Neural crest cell (in vitro differentiated cells): ENCODE data around the gene TATDN3. TPM values are rescaled to one million over a fixed set of nuclear protein-coding genes. Genes with fewer than 3 reads are reported as not detected.

Experiments used
- DNase-seq: peaks from one replicate; pipeline ENCODE4 v3.0.0; 2021; ENCODE audit warnings: low read depth, mixed read lengths, low spot score
- H3K27ac Mint-ChIP-seq: one replicate; pipeline ENCODE4 v1.8.0; 2021; ENCODE audit warnings: mild to moderate bottlenecking, mixed read lengths; ENCODE audit not compliant: unreplicated experiment
- H3K27me3 Mint-ChIP-seq: 2 replicates; pipeline ENCODE4 v1.8.0; 2021; ENCODE audit warnings: low read depth, mild to moderate bottlenecking, mixed read lengths
- H3K36me3 Mint-ChIP-seq: 2 replicates; pipeline ENCODE4 v1.8.0; 2021; ENCODE audit warnings: low read depth, mild to moderate bottlenecking, mixed read lengths
- H3K4me1 Mint-ChIP-seq: 2 replicates; pipeline ENCODE4 v1.8.0; 2021; ENCODE audit warnings: mixed read lengths
- H3K4me3 Mint-ChIP-seq: one replicate; pipeline ENCODE4 v1.8.0; 2021; ENCODE audit warnings: mild to moderate bottlenecking, mixed read lengths
- H3K9me3 Mint-ChIP-seq: 2 replicates; pipeline ENCODE4 v1.8.0; 2021; ENCODE audit warnings: mixed read lengths
- total RNA-seq: library from RNA; stranded (reverse); gene quantifications from 2 replicates; pipeline ENCODE4 v1.2.1, GENCODE V29; 2021
- TF ChIP-seq, protein P1 (sequence below): fragments of 200-600 bp; sonication (generic); conservative IDR thresholded peaks from 2 replicates; pipeline ENCODE4 v1.5.0; 2021; ENCODE audit warnings: antibody characterized with exemption, mild to moderate bottlenecking

TATDN3 gene
- total RNA-seq, 1 donor from 2014 or later: 14.2 TPM

DNA sequence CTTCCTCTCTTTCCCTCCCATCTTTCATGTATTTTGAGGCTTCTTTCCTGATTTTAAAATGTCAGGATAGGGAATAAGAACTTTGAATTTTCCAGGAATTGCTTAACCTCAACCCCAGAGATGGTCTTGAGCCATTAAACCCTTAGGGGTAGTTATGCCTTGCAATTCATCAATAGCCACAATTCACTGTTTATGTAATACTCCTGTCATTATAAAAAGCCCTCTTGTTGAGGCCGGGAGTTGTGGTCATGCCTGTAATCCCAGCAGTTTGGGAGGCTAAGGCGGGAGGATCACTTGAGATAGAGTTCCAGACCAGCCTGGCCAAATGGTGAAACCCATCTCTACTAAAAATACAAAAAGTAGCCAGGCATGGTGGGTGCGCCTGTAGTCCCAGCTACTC lies 31.3 kb downstream of the TATDN3 start:
- no peak overlapping the region for H3K4me3 Mint-ChIP-seq
- peaks cover 3% of the 10 kb centered on the region for H3K4me1 Mint-ChIP-seq
- H3K36me3 Mint-ChIP-seq: peaks cover 12% of the 10 kb centered on the region
- no peak overlapping the region for H3K27ac Mint-ChIP-seq
- no peaks in the 10 kb centered on the region for H3K27me3 Mint-ChIP-seq
- peaks cover 11% of the 10 kb centered on the region for H3K9me3 Mint-ChIP-seq
- TF ChIP-seq, protein P1, sequence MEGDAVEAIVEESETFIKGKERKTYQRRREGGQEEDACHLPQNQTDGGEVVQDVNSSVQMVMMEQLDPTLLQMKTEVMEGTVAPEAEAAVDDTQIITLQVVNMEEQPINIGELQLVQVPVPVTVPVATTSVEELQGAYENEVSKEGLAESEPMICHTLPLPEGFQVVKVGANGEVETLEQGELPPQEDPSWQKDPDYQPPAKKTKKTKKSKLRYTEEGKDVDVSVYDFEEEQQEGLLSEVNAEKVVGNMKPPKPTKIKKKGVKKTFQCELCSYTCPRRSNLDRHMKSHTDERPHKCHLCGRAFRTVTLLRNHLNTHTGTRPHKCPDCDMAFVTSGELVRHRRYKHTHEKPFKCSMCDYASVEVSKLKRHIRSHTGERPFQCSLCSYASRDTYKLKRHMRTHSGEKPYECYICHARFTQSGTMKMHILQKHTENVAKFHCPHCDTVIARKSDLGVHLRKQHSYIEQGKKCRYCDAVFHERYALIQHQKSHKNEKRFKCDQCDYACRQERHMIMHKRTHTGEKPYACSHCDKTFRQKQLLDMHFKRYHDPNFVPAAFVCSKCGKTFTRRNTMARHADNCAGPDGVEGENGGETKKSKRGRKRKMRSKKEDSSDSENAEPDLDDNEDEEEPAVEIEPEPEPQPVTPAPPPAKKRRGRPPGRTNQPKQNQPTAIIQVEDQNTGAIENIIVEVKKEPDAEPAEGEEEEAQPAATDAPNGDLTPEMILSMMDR: no peak
- no peak for DNase-seq

DNA sequence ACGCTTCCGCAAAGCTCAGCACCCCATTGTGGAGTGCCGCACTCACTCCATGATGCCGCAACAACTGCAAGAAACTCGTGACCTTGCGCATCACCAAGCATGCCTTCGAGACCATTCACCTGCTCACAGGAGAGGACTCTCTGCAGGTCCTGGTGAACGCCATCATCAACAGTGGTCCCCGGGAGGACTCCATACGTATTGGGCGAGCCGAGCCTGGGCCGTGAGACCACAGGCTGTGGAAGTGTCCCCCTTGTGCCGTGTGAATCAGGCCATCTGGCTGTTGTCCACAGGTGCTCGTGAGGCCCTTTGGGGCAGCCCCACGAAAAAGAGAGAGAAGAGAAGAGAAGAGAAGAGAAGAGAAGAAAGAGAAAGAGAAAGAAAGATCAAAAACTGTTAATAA lies 32.5 kb downstream of the TATDN3 start:
- Mint-ChIP-seq H3K27ac (peak overlapping the region; percentile 86), H3K4me1 (peaks cover 3% of the 10 kb centered on the region), H3K4me3 (no peak overlapping the region), H3K36me3 (peaks cover 12% of the 10 kb centered on the region), H3K27me3 (no peaks in the 10 kb centered on the region), H3K9me3 (peaks cover 11% of the 10 kb centered on the region)
- TF ChIP-seq, protein P1: no peak
- DNase-seq: no peak

DNA sequence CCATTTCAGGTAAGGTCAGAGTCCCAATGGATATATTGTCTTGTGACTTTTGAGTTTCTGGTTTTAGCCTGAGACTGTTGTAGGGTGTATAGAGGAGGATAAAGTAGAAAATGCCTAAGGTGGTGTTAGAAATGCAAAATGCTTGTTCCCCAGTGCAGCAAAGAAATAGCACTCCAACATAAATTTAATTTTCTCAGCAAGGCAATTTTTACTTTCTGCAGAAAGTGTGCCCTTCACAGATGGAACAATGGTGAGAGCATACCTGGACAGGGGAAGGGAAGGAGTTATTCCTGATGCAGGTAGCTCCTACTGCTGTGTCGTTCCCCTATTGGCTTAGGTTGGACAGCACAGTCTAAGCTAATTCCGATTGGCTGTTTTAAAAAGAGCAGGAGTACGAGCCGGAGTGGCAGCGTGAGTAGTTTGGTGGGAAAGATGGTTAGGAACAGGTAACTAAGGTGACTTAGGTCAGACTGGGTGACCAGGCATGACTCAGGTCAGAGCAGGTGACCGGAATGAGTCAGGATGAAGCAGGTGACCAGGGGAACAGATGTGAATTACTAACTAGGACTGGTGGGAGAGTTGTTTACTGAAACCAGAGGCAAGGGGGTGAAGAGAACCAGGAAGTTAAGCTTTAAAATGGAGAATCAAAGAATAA lies 34.2 kb downstream of the TATDN3 start:
- no peak overlapping the region for H3K4me3 Mint-ChIP-seq
- DNase-seq: no peak
- H3K27ac Mint-ChIP-seq: no peak overlapping the region
- no peaks in the 10 kb centered on the region for H3K4me1 Mint-ChIP-seq
- H3K9me3 Mint-ChIP-seq: peaks cover 11% of the 10 kb centered on the region
- H3K27me3 Mint-ChIP-seq: no peaks in the 10 kb centered on the region
- TF ChIP-seq, protein P1: no peak
- peaks cover 12% of the 10 kb centered on the region for H3K36me3 Mint-ChIP-seq

DNA sequence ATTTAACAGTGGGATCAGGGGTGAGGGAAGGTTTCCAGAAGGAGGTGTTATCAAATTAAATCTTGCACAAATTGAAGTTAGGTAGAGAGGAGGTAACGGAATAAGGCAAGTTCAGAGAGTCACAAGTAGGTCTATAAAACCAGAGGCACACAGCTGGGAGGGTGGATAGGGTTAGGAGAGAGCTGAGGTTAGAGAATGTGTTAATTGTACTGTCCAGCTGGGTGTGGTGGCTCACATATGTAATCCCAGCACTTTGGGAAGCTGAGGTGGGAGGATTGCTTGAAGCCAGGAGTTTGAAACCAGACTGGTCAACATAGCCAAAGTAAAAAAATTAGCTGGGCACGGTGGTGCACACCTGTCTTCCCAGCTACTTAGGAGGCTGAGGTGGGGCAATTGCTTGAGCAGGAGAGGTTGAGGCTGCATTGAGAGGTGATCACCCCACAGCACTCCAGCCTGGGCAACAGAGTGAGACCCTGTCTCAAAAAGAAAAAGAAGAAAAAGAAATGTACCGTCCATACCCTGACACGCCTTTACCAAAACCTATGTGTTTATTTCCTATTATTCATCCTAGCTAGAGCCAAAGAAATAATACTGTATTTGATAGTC lies 35.6 kb downstream of the TATDN3 start:
- H3K27ac Mint-ChIP-seq: no peak overlapping the region
- no peaks in the 10 kb centered on the region for H3K4me1 Mint-ChIP-seq
- DNase-seq: no peak
- TF ChIP-seq, protein P1: no peak
- H3K9me3 Mint-ChIP-seq: peaks cover 11% of the 10 kb centered on the region
- no peak overlapping the region for H3K4me3 Mint-ChIP-seq
- no peaks in the 10 kb centered on the region for H3K27me3 Mint-ChIP-seq
- H3K36me3 Mint-ChIP-seq: peaks cover 12% of the 10 kb centered on the region

DNA sequence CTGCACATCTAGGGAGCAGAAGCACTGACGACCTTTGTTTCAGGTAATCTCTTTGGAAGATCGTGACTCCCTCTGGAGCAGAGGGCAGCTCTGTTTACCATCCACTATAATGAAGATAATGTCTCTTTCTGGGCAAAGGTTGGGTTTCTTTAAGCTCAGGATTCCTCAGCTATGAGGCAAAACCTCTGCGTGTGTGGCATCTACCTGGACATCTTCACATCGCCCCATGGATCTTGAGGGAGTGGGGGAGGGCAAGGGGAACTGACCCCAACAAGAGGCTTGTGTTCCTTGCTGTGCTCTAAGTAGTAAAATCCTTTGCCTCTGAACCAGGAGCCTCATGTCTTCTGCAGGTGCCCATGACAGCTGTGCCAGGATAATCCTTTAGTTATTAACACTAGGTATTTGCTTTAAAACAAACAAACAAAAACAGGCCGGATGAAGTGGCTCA lies 36.2 kb downstream of the TATDN3 start:
- no peaks in the 10 kb centered on the region for H3K27me3 Mint-ChIP-seq
- H3K27ac Mint-ChIP-seq: no peak overlapping the region
- H3K36me3 Mint-ChIP-seq: peaks cover 12% of the 10 kb centered on the region
- H3K4me3 Mint-ChIP-seq: no peak overlapping the region
- H3K4me1 Mint-ChIP-seq: no peaks in the 10 kb centered on the region
- H3K9me3 Mint-ChIP-seq: peaks cover 11% of the 10 kb centered on the region
- TF ChIP-seq, protein P1: no peak
- DNase-seq: no peak
